ENCODE data around the gene ACSL1. TPM values are rescaled to one million over a fixed set of nuclear protein-coding genes. Genes with fewer than 3 reads are reported as not detected.

The ACSL1 gene
- total and polyA plus RNA-seq, 2 experiments from 2014 or later: 6.2 to 13.1 TPM

GRCh38 chr4:184732126-184732525 is 93.6 kb downstream of the ACSL1 start:
- H3K4me1 ChIP-seq (ENCODE audit: insufficient read depth): peaks cover 20% of the 10 kb centered on the region
- no peaks in the 10 kb centered on the region for H3K27me3 ChIP-seq (ENCODE audit: insufficient read depth)
- peak overlapping the region; percentile 79 for H3K4me2 ChIP-seq
- no peak overlapping the region for H3K27ac ChIP-seq (ENCODE audit: low read depth)
- peaks cover 67% of the 10 kb centered on the region for H3K79me2 ChIP-seq (replicated peaks; ENCODE audit: insufficient read depth)
- Mint-ChIP-seq H3K27me3 (ENCODE audit: insufficient read depth, low read depth, poor library complexity) (peaks cover 5% of the 10 kb centered on the region), H3K9me3 (peaks cover 2% of the 10 kb centered on the region; the same call in 1 of the 3 replicates), H3K36me3 (ENCODE audit: low read depth) (peaks cover 51% of the 10 kb centered on the region), H3K4me3 (peak overlapping the region; percentile 94), H3K4me1 (peaks cover 42% of the 10 kb centered on the region), H3K27ac (peak overlapping the region; percentile 83; the same call in 1 of the 2 replicates)
- H3F3A ChIP-seq (replicated peaks; ENCODE audit: low read depth): 0 out of 2 replicates have a peak, but pooled peaks cover 2% of the 10 kb centered on the region
- H3K4me3 ChIP-seq: peak overlapping the region; percentile 98
- H3K9me2 ChIP-seq (ENCODE audit: insufficient read depth): no peaks in the 10 kb centered on the region
- ATAC-seq (no peak), DNase-seq (ENCODE audit: low spot score) (no peak)
- H3K36me3 ChIP-seq (ENCODE audit: insufficient read depth): peaks cover 24% of the 10 kb centered on the region
- peaks cover 36% of the 10 kb centered on the region for H4K20me1 ChIP-seq (replicated peaks; ENCODE audit: insufficient read depth)
- TF ChIP-seq ZNF331 (CRISPR knock-in tag; IDR thresholded peaks at IDR 0.05; ENCODE audit: low read depth): no peak
- TF ChIP-seq ZNF462 (CRISPR knock-in tag; IDR thresholded peaks at IDR 0.05): no peak
- no peak for TF ChIP-seq NANOG (IDR thresholded peaks at IDR 0.05; ENCODE audit: borderline replicate concordance)
- no peak for TF ChIP-seq JUNB (IDR thresholded peaks at IDR 0.05; ENCODE audit: unreplicated experiment)
- no peak for TF ChIP-seq CREB1 (CRISPR knock-in tag; IDR thresholded peaks at IDR 0.05; ENCODE audit: low read depth)
- no peak for TF ChIP-seq ETS1 (IDR thresholded peaks at IDR 0.05)
- TF ChIP-seq REST (IDR thresholded peaks at IDR 0.05; ENCODE audit: unreplicated experiment): no peak
- no peak for TF ChIP-seq POLR2AphosphoS5 (IDR thresholded peaks at IDR 0.05; ENCODE audit: low read depth)
- no peak for TF ChIP-seq EZH2phosphoT487 (IDR thresholded peaks at IDR 0.05; ENCODE audit: unreplicated experiment)
- TF ChIP-seq ZNF114 (CRISPR knock-in tag; IDR thresholded peaks at IDR 0.05): no peak
- TF ChIP-seq EZH2 (IDR thresholded peaks at IDR 0.05; ENCODE audit: low read depth, unreplicated experiment): no peak
- no peak for TF ChIP-seq CTCF (conservative IDR thresholded peaks at IDR 0.05; ENCODE audit: low read depth in 2 of 2)
- no peak for TF ChIP-seq STAT1 (IDR thresholded peaks at IDR 0.05; ENCODE audit: unreplicated experiment)
- no peak overlapping the region for H2AFZ ChIP-seq

Data from GM23338 (cell line).